NCI-H187 treated with DMSO at 0.1 percent for 48 hours (cell line): ENCODE data around the gene MMP24.

Source experiments
- DNase-seq: peaks from one replicate; lab custom pipeline; 2025; lab: John Stamatoyannopoulos, UW

The MMP24 gene

DNA sequence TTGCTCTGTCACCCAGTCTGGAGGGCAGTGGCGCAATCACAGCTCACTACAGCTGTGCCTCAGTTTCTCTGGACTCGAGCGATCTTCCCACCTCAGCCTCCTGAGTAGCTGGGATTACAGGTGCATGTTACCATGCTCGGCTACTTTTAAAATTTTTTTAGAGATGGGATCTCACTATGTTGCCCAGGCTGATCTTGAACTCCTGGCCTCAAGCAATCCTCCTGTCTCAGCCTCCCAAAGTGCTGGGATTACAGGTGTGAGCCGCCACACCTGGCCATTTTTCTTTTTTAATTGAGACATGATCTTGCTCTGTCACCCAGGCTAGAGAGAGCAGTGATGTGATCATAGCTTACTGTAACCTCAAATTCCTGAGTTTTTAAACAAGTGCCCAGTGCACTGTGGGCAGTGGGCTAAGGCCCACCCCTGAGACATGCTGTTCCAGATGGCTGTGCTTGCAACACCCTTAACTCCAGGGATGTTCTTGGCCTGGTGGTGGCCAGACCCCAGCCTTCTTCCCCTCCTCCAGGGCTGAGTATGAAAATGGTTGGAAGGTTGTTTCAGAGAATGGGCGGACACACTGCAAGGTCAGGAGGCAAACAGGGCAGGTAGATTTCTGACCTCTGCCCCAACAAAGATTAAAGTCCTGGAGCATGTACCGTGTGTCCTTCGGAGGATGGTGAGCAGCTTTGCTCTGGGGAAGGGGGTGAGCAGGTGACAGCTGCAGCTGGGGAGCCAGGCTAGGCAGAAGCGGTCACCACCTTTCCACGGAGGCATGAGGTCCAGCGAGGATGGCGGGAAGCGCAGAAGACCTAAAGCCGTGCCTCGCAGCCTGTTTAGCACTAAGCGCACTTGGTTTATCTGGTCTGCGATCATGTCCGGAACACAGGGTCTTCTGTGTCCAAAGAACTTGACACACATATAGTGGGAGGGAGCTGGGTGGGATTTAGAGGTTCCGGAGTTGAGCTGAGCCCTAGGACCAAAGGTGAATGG, 67.1 kb downstream of the MMP24 start:
- DNase-seq, result no peak

GRCh38 chr20:35294293-35294685, 67.8 kb downstream of the MMP24 start:
- no peak for DNase-seq

DNA sequence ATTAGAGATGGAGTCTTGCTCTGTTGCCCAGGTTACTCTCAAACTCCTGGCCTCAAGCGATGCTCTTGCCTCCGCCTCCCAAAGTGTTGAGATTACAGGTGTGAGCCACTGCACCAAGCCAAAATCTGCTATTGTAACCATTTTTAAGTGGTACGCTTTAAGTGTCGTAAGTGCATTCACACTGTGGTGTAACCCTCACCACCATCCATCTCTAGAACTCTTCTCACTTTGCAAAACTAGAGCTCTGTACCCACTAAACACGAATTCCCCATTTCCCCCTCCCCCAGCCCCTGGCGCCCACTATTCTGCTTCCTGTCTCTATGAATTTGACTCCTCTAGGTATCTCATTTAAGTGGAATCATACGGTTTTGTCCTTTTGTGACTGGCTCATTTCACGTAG, 68.6 kb downstream of the MMP24 start:
- DNase-seq, result no peak

DNA sequence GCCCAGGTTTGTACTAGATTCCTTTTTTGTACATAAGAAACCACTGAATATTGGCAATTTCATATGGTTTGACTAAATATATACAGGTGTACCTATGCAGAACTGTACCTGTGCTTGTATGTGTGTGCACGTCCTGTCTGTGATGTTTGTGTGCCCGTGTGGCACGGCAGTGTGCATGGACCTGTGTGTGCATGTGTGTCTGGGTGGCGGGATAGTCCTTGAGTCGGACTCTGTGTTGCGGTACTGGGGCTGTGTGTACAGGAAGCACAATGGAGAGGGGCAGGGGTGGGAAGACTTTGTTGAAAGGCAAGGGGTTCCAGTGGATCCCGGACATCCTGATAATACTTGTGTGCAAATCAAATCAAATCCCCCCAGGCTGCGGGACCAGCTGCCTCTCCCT, 69.2 kb downstream of the MMP24 start:
- DNase-seq, result no peak

- no peak for DNase-seq
These were observed 69.6 kb downstream of the MMP24 start for GRCh38 chr20:35296101-35296554.

- DNase-seq, result no peak
These were observed 70.7 kb downstream of the MMP24 start for GRCh38 chr20:35297155-35297554.

DNA sequence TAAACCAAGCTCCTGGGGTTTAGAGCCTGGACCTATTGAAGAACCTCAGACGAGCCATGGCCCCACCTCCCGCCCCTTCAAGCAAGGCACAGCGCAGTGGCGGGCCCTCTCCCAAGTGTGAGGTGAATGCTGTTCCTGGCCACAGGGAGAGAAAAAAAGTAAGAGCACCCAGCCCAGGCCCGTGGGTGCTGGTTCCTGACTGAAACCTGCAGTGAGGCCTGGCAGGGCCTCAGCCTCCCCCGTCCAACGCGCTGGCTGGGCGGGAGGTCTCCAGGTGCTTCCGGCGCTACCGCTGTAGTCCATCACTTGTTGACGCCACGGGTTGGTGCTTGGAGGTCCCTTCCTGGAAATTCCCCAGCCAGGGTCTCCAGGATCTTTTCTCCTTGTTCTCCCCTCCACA, 71.2 kb downstream of the MMP24 start:
- no peak for DNase-seq

DNA sequence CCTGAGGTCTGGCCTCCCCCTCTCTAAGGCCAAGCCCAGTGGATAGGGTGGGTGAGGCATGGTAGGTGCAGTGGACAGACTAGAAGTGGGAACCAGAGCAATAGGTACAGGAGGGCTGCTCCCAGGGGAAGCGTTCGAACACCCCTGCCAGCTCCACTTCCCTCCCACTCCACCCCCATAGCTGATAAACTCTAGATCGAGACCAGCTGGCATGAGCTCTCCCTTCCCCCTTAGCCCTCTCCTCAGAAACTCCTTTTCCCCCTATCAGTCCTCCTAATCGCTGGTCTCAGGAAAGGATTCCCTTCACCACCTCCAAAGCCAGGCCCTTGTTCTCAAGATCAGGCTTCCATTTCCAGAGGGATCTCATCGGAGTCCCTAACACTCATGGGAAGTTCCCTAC, 71.8 kb downstream of the MMP24 start:
- no peak for DNase-seq

DNA sequence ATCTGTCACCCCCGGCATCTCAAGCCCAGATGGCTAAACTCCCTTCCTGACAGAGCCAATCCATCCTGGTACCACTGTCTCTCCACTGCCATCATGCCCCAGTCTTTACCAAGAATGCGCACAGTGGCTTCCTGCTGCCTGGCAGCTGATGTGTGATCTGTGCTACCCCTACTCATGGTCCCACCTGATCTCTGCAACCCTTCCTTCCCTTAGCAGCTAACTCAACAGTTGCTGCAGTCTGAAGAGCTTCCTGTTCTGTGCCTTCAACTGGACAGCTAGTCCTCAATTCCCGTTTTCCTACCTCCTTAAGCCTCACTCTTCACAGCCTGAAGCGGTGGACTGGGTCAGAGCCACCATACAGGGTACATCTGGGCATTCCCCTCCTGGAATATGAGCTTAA, 73.3 kb downstream of the MMP24 start:
- no peak for DNase-seq

DNA sequence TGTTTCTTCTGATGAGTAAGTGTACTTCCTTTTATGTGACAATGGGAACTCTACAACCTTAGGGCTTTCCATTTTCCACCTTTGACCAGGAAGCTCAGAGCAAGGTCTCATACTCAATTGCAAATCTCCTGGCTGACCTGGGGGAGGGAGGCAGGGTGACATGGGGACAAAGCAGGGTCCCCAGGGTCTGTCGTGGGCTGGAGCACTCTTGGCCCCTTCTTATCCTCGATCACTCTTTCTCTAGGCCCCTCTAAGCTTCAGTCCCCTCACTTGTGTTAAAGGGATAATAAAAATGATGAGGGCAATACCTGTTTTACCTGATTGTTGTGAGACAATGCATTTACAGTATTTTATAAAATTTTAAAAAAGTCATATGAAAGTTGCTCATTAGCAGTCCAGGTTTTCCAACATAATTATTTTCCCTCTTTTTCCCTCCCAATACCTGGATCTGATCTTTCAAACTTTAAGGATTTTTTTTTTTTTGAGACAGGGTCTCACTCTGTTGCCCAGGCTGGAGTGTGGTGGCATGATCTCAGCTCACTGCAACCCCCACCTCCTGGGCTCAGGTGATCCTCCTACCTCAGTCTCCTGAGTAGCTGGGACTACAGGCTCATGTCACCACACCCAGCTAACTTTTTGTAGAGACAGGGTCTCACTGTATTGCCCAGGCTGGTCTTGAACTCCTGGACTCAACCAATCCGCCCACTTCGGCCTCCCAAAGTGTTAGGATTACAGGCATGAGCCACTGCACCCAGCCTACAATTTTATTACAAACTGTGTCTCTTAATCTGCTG, 74.2 kb downstream of the MMP24 start:
- no peak for DNase-seq

DNA sequence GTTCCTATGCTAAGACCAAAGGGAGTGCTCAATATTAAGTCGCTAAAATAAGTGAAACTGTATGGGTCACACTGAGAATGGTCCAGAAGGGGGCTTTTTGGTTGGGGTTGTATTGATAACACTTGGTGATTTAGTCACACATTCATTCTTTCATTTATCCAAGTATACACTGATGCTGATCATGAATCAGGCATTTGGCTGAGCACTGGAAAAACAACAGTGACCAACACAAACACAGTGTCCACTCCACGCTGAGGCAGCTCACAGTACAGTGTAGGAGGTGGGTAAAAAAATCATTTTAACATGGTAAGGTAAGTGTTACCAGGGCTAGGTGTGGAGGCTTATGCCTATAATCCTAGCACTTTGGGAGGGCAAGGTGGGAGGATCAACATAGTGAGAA, 74.9 kb downstream of the MMP24 start:
- DNase-seq, result no peak

DNA sequence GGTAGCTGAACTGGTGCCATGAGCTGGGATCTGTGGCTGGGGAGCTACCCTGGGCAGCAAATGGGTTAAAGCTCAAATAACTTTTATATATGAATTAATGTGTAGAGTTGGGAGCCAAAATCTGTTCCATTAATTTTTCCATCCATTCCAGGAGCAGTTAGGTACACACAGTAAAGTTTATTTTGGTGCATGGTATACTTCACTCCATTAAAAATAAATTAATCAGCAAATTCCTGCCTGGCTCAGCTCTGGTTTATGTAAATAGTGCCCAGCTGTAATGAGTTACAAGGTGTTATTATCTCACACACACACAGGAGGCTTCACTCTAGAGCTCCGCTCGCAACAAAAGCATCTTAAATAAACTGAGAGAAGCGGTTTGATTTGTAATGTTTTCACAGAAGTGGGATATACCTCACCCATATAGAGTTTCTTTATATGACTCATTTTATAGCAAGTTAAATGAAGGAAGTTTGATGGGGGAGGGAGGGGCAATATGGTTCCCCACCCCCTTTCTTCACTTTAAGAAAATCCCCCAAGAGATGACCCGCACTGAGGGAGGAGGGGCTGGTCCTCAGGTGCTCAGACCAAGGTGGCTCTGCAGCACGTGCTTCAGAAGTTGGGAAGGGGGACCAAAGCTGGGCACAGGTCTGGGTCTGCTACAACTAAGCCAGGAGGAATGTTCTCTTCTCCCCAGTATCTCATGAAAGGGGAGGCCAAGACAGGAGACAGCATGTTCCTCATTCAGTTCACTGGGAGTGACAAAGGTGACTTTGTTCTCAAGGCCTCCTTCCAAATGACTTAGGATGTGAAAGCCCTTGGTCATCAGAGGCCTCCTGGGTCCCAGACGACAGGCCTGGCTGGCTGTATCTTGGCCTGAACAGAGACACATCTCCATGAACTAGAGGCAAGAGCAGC, 76.2 kb downstream of the MMP24 start:
- DNase-seq, result no peak

- no peak for DNase-seq
These were observed 76.9 kb downstream of the MMP24 start for GRCh38 chr20:35303382-35303734.

DNA sequence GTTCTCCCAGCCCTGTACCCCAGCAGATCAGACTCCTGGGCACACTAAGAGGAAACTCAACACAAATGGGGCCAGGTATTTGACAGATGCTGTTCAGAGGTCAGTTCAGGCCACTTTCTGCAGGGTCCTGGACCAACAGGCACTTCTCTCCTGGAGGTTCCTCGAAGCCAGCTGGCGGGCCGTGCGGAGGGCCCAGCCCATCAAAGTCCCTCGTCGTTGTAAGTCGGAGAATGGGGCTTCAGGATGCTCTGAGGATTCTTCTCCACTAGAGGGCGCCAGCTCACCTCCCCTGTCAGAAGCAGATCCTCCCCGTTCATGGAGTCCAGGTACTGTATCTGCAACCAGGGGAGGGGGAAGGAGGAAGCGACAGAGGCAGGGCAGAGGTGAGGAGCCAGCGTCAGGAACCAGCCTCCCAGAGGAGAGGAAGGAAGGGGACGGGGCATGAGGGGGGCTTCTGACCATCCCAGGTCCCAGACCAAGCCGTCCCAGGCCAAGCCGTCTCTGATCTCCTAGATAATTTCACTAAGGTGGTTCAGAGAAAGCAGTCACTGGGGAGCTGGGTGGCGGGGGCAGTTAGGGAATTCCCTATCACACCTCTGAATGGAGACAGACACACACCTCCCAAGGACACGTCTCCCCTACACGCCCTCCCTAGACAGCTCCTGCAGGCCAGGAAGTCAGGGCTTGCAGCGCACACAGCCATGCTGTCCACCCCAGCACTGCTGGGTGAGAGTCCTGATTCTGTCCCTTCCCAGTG, 77.4 kb downstream of the MMP24 start:
- DNase-seq, result peak; percentile 62

DNA sequence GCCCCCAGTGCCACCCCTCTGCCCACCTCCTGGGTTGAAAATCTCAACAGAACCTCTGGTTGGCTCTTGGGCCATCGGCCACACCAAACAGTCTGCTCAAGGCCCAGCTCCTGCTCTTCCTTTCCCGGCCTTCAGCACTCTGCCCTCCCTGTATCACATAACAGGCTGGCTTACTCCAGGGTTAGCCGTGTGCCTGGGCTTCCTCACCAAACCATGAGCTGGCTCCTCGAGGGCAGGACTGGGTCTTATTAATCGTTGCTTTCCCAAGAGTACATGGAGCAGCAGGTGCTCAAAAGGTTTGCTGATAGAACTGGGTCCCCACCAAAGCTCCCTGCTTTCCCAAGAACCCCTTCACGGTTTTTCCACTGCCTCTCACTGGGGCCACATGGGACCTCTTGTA, 78.5 kb downstream of the MMP24 start:
- no peak for DNase-seq

GRCh38 chr20:35305682-35306556, 79.4 kb downstream of the MMP24 start:
- no peak for DNase-seq

DNA sequence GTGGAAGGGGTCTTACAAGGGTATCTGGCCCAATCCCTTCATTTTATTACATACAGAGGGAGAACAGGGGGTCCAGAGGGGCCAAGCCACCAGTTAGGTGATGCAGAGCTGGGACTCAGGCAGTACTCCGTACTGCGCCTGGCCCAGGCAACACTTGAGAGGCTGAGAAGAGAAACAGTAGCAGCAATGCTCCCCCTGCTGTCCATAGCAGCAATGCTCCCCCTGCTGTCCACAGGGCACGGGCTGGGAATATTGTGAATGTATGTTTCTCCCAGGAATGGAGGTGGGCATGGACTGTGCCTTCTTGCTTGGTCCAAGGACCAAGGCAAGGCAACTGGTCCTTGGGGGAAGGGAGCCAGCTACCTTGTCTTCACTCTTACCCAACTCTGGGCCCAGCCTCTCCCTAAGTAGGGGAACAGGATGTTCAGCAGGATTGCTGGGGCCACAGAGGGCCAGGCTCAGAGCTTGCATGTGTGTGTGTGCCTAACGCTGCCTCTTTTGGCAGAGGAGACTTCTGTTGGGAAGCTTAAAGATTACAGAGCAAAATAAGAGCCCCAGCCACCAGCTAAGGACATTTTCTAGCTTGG, 80.5 kb downstream of the MMP24 start:
- DNase-seq, result no peak

DNA sequence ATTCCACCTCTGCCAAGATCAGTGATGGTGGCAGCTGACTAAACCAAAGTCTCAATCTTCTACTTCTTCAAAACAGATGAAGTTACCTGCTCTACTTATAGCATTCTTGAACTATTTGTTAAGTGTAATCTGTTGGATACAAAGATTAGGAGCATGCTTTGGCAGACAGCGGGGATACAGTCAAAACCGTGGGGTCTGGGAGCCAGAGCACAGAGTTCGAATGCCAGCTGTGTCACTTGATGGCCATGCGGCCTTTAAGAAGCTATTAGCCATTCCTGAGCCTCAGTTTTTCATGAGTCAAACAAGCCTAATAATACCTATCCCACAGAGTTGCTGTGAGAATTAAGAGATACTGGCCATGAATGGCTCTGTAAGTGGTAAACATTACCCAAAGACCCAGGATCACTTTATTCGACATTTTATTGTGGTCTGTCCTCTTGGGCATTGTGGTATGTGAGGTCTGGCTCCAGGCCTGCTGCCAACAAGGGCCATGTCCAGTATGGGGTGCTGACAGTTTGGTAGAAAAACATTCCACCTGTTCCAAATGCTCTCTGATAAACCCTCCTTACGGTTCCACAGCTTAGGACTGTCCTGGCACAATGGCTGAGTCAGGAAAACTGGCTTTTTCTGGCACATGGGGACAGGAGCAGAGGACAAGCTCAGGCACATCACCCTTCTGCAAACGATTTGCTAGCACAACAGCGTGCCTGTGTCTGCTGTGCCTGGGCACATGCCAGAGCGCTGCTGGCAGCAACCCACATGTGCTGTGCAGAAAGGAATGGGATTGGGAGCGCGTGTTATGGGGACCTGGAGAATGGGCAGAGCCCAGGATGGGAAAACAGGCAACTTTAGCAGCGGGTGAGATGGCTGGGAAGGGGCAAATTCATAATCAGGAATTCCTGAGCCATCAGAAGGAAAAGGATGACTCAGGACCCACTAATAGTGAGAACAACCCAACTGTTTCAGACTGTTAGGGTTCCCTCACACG, 81.5 kb downstream of the MMP24 start:
- no peak for DNase-seq

DNA sequence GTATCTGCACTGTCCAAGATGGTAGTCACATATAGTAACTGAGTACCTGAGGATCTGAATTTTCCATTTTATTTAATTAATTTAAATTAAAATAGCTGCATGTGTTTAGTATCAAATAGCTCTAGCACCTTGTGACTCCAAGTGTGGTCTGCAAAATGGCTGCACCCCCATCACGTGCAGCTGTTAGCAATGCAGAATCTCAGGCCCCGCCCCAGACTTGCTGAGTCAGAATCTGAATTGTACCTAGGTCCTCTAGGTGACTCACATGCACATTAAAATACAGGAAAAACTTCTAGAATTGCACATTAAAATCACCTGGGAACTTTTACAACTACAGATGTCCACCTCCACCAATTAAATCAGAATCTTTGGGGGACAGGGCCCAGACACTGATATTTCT, 84.9 kb downstream of the MMP24 start:
- no peak for DNase-seq
